Tibial nerve (tissue), 4 donors: ENCODE measurements around the gene NECTIN1. TPM values are rescaled to one million over a fixed set of nuclear protein-coding genes. Genes with fewer than 3 reads are reported as not detected.

Experiments used
- DNase-seq, 2 donors: peaks; one replicate each; pipeline ENCODE4 v3.0.0-alpha.2; 2019; ENCODE audit warnings: low spot score in 2 of 2
- H3K27ac ChIP-seq, 4 donors: fragments of 200-600 bp; sonication (generic) in 3 of 4; one replicate each; pipeline ENCODE4 v1.5.1; 2017 to 2019; ENCODE audit warnings: mild to moderate bottlenecking in 1 of 4
- H3K27me3 ChIP-seq, 2 donors: fragments of 200-600 bp; sonication (generic) in 1 of 2; one replicate each; pipeline versions ENCODE4 v1.5.1 to v1.6.0; 2017 to 2019
- H3K36me3 ChIP-seq, 3 donors: fragments of 200-600 bp; sonication (generic); one replicate each; pipeline ENCODE4 v1.5.1; 2018 to 2019
- H3K4me1 ChIP-seq, 4 donors: fragments of 200-600 bp; sonication (generic) in 3 of 4; one replicate each; pipeline ENCODE4 v1.5.1; 2017 to 2019
- H3K4me3 ChIP-seq, 4 donors: fragments of 200-600 bp; sonication (generic) in 3 of 4; one replicate each; pipeline ENCODE4 v1.5.1; 2017 to 2019; ENCODE audit warnings: mild to moderate bottlenecking in 1 of 4, moderate library complexity in 1 of 4
- H3K9me3 ChIP-seq, 4 donors: fragments of 200-600 bp; sonication (generic) in 3 of 4; one replicate each; pipeline ENCODE4 v1.5.1; 2017 to 2019
- EP300 ChIP-seq, 2 donors: sonication (generic); formaldehyde crosslinking; IDR thresholded peaks; one replicate each; pipeline ENCODE4 v1.6.1; 2017; ENCODE audit warnings: antibody characterized with exemption in 2 of 2, mild to moderate bottlenecking in 1 of 2
- POLR2A ChIP-seq, 2 donors: fragments of 450-650 bp; IDR thresholded peaks; one replicate each; pipeline ENCODE4 v1.6.1; 2017; ENCODE audit warnings: antibody characterized with exemption in 2 of 2, mild to moderate bottlenecking in 2 of 2, moderate library complexity in 2 of 2
- WGBS, 2 donors: methylation state at CpG; one replicate each; pipeline ENCODE4 v1.1.5; 2018; 5-methylcytosine and 5-hydroxymethylcytosine counted together
- total RNA-seq, 4 donors: library from RNA; depleted of rRNA; stranded (reverse); fragments of >200 nt; gene quantifications; one replicate each; pipeline ENCODE4 v1.1.0, GENCODE V29; 2016
- TF ChIP-seq, protein P1 (sequence below), 5 experiments: fragments of 200-600 bp in 3 of 5; fragments of 450-650 bp in 2 of 5; sonication (generic) in 3 of 5; IDR thresholded peaks; one replicate each; pipeline ENCODE4 v1.5.1; 2016 to 2019; ENCODE audit warnings: antibody characterized with exemption in 5 of 5, mild to moderate bottlenecking in 3 of 5, moderate library complexity in 2 of 5

Gene NECTIN1
- total RNA-seq, 4 donors from 2014 or later: 6.0 to 29.1 (median 14.0) TPM

DNA sequence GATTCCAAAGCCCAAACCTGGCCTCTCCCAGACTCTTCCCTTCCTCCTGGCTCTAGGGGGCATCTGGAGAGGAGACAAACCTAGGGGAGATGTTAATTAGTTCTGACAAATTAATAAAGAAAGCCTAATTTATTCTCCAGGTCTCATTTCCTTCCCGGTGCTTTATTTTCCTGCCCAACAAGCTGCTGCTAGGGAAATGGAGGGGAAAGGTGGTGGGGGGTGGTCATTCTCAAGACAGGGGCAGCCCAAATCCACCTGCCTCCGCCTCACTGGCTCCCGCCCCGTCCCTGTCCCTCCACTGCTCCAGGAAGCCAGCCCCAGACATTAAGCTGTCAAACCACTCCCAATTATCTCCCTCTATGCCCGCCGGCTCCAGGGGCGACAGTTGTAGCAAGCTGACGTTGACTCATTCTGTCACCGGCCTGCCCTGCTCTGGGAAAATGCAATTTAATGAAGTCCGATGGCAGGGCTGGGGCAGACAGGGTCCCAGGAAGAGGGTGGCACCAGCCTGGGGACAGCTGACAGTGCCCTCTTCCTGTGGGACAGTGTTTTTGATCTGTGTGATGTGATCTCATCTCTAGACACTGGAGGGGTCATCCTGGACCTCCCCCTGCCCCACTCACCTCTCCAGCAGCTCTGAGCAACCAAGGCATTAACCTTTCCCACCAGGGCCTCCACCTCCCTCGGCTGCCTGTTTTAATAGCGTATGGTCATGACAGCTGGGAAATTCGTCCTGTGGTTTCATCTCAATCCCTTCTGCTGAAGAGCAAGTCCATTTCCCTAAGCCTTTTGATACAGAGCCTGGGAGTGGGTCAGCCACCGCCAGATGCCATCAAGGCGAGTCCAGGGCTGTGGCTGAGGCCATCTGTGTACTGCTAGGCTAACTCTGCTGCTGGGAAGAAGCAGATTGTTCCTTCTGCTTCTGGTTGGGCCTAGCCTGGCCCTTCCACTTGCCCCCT is 27.1 kb downstream of the NECTIN1 start:
- no peak for TF ChIP-seq POLR2A (IDR thresholded peaks at IDR 0.05)
- no peak for TF ChIP-seq EP300 (IDR thresholded peaks at IDR 0.05)
- TF ChIP-seq, protein P1, sequence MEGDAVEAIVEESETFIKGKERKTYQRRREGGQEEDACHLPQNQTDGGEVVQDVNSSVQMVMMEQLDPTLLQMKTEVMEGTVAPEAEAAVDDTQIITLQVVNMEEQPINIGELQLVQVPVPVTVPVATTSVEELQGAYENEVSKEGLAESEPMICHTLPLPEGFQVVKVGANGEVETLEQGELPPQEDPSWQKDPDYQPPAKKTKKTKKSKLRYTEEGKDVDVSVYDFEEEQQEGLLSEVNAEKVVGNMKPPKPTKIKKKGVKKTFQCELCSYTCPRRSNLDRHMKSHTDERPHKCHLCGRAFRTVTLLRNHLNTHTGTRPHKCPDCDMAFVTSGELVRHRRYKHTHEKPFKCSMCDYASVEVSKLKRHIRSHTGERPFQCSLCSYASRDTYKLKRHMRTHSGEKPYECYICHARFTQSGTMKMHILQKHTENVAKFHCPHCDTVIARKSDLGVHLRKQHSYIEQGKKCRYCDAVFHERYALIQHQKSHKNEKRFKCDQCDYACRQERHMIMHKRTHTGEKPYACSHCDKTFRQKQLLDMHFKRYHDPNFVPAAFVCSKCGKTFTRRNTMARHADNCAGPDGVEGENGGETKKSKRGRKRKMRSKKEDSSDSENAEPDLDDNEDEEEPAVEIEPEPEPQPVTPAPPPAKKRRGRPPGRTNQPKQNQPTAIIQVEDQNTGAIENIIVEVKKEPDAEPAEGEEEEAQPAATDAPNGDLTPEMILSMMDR (IDR thresholded peaks at IDR 0.05): no peak
- Histone ChIP-seq H3K36me3 (peaks cover 0 to 8% (median 0%) of the 10 kb centered on the region in 3 donors), H3K4me3 (no peak overlapping the region), H3K27me3 (no peaks in the 10 kb centered on the region), H3K27ac (no peak overlapping the region), H3K4me1 (peaks cover 0 to 29% (median 4%) of the 10 kb centered on the region in 4 donors), H3K9me3 (no peaks in the 10 kb centered on the region)
- no peak for DNase-seq
- 77 to 79% methylated on average over 15 of the region's 15 CpGs for WGBS, 2 donors

DNA sequence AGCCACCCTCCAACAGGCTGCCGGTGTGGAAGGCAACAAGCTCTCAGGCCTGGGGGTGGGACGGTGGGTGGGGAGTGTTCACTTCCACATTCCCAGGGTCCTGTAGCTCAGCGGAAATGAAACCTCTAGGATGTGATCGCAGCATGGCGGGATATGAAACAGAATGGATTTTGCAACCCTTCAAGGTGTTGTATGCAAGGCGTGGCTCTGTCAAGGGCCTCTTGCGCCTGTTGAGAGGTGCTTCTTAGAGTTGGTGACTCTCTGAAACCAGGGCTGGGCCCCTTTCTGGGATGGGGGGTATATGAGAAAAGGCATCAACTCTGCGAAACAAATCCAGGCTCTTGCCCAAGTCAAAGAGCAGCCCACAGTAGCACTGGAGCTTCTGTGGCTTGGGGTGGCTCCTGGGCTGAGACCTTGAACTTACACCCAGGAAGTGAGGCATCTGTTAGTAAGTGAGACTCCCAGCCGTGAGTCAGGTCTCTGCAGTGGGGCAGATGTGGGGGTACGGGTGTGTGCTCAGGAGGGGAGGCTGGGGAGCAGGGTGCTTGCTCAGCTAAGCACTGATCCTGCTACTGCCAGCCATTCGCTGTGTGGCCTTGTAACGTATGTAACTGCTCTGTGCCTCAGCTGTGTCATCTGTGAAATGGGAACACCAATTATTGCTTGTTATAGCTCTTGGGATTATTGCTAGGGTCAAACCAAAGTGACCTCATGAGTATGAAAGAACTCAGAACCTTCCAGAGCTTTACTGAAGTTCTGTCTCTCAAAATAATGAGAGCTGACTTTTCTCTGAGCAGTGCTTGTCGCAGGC is 28.3 kb downstream of the NECTIN1 start:
- no peak overlapping the region for H3K4me3 ChIP-seq
- H3K27me3 ChIP-seq: no peaks in the 10 kb centered on the region
- H3K9me3 ChIP-seq: no peaks in the 10 kb centered on the region
- TF ChIP-seq, protein P1 (IDR thresholded peaks at IDR 0.05): no peak
- no peak for TF ChIP-seq POLR2A (IDR thresholded peaks at IDR 0.05)
- no peak for TF ChIP-seq EP300 (IDR thresholded peaks at IDR 0.05)
- peaks cover 0 to 8% (median 0%) of the 10 kb centered on the region in 3 donors for H3K36me3 ChIP-seq
- 92 to 97% methylated on average over 13 of the region's 13 CpGs for WGBS, 2 donors
- DNase-seq: no peak
- no peak overlapping the region for H3K27ac ChIP-seq
- peaks cover 0 to 35% (median 4%) of the 10 kb centered on the region in 4 donors for H3K4me1 ChIP-seq

DNA sequence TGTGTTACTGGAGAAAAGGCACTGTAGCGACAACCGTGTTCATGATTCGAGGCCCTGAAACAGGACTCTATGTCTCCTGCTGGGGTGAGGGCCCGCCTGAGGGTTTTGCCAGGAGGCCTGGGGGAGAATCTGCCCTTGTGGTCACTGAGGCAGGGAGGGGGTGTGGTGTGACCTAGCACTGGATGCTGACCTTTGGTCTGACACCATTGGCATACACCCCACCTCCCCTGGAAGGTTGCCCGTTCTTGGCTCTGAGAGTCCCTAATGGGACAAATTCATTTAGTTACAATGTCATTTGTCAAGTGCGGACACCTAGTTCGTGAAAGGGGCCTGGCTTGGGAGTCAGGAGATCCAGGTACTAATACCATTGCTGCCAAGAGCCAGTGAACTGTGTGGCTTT is 29.0 kb downstream of the NECTIN1 start:
- WGBS, 2 donors: 83 to 85% methylated on average over 7 of the region's 7 CpGs
- no peaks in the 10 kb centered on the region for H3K27me3 ChIP-seq

DNA sequence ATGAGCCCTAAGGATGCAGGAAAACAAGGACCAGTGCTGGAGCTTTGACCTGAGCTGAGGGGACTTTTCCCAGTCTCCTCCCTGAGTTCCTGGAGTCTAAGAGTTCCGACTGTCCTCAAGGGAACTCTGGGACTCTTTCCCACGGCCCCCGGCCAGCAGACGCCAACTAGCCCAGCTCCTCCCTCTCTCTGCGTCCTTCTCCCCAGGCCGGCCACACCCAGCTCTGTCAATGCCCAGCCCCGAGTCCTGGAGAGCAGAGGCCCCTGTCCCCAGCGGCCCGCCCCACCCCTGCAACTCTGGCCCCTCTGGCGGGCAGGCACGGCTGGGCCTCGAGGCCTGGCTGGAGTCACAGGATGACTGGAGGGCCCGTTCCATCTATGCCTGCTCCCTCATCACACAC is 29.8 kb downstream of the NECTIN1 start:
- DNase-seq: peak in 1 of 2 donors; percentile 15
- no peaks in the 10 kb centered on the region for H3K36me3 ChIP-seq
- WGBS, 2 donors: 10 to 24% methylated on average over 11 to 13 of the region's 13 CpGs
- H3K9me3 ChIP-seq: no peaks in the 10 kb centered on the region
- no peak overlapping the region for H3K27ac ChIP-seq
- H3K4me1 ChIP-seq: peaks cover 0 to 32% (median 4%) of the 10 kb centered on the region in 4 donors
- H3K4me3 ChIP-seq: no peak overlapping the region
- H3K27me3 ChIP-seq: no peaks in the 10 kb centered on the region
- TF ChIP-seq EP300 (IDR thresholded peaks at IDR 0.05) (peak in 1 of 2 donors; percentile 21), POLR2A (IDR thresholded peaks at IDR 0.05) (no peak)
- TF ChIP-seq, protein P1 (IDR thresholded peaks at IDR 0.05): no peak

More for the DNA sequence above, 29.0 kb downstream of the NECTIN1 start:
- Histone ChIP-seq H3K4me1 (peaks cover 0 to 32% (median 4%) of the 10 kb centered on the region in 4 donors), H3K36me3 (peaks cover 0 to under 1% (median 0%) of the 10 kb centered on the region in 3 donors), H3K27ac (no peak overlapping the region), H3K4me3 (no peak overlapping the region), H3K9me3 (no peaks in the 10 kb centered on the region)
- DNase-seq: no peak
- TF ChIP-seq, protein P1 (IDR thresholded peaks at IDR 0.05): no peak
- no peak for TF ChIP-seq EP300 (IDR thresholded peaks at IDR 0.05)
- TF ChIP-seq POLR2A (IDR thresholded peaks at IDR 0.05): no peak
